Neural cell (in vitro differentiated cells): ENCODE data around the gene LYSET. TPM values are rescaled to one million over a fixed set of nuclear protein-coding genes. Genes with fewer than 3 reads are reported as not detected.
"Not testable (repeated sequence)": the region's sequence is repeated elsewhere in the genome, so short reads cannot be mapped to it uniquely, and the experiment has no call there.

Source experiments
- H2AFZ ChIP-seq: fragments of 200-600, 300-800 bp; sonication (generic), shearing (Covaris generic); 2 replicates; pipeline ENCODE4 v1.6.0; 2014; ENCODE audit warnings: low read depth, mild to moderate bottlenecking, antibody characterized with exemption, low read length, moderate library complexity
- H3F3A ChIP-seq: fragments of 200-600 bp; shearing (Covaris generic); 2 replicates; pipeline ENCODE4 v1.6.1; 2016; ENCODE audit warnings: mild to moderate bottlenecking, moderate library complexity, mixed read lengths, antibody characterized with exemption, low read length; ENCODE audit not compliant: insufficient read depth, poor library complexity, severe bottlenecking
- H3K27ac ChIP-seq: fragments of 200-600, 300-800 bp; sonication (generic), shearing (Covaris generic); 2 replicates; pipeline ENCODE4 v1.5.1; 2014; ENCODE audit warnings: mild to moderate bottlenecking, low read length, moderate library complexity
- H3K27me3 ChIP-seq: fragments of 300-800, 200-600 bp; sonication (generic), shearing (Covaris generic); 2 replicates; pipeline ENCODE4 v1.6.0; 2014; ENCODE audit warnings: mild to moderate bottlenecking, low read depth, low read length, moderate library complexity; ENCODE audit not compliant: insufficient read depth
- H3K36me3 ChIP-seq: fragments of 300-800, 200-600 bp; sonication (generic), shearing (Covaris generic); 2 replicates; pipeline ENCODE4 v1.5.1; 2014; ENCODE audit warnings: mild to moderate bottlenecking, antibody characterized with exemption, low read length, moderate library complexity; ENCODE audit not compliant: insufficient read depth
- H3K4me2 ChIP-seq: fragments of 300-800, 200-600 bp; sonication (generic), shearing (Covaris generic); 2 replicates; pipeline ENCODE4 v1.6.0; 2014; ENCODE audit warnings: mild to moderate bottlenecking, low read length
- H3K4me3 ChIP-seq: fragments of 300-800, 200-600 bp; sonication (generic), shearing (Covaris generic); 2 replicates; pipeline ENCODE4 v1.5.1; 2014; ENCODE audit warnings: mild to moderate bottlenecking, low read length, moderate library complexity
- H3K79me2 ChIP-seq: fragments of 200-600 bp; shearing (Covaris generic); replicated peaks from 2 replicates; pipeline ENCODE4 v1.6.0; 2014; ENCODE audit warnings: mild to moderate bottlenecking, low read length, moderate library complexity; ENCODE audit not compliant: insufficient read depth
- H3K9ac ChIP-seq: fragments of 300-800, 200-600 bp; sonication (generic), shearing (Covaris generic); 2 replicates; pipeline ENCODE4 v1.6.1; 2016; ENCODE audit warnings: mild to moderate bottlenecking, low read length, mixed read lengths
- H3K9me2 ChIP-seq: fragments of 200-600 bp; shearing (Covaris generic); 2 replicates; pipeline ENCODE4 v1.6.1; 2016; ENCODE audit warnings: mild to moderate bottlenecking, low read length, mixed read lengths; ENCODE audit not compliant: insufficient read depth
- H3K9me3 ChIP-seq: fragments of 200-600, 300-800 bp; sonication (generic), shearing (Covaris generic); 2 replicates; pipeline ENCODE4 v1.6.1; 2016; ENCODE audit warnings: mild to moderate bottlenecking, mixed run types, low read length, moderate library complexity, mixed read lengths
- H4K20me1 ChIP-seq: fragments of 200-600 bp; shearing (Covaris generic); 2 replicates; pipeline ENCODE4 v1.6.1; 2016; ENCODE audit warnings: mild to moderate bottlenecking, mixed run types; ENCODE audit not compliant: insufficient read depth
- EP300 ChIP-seq: fragments of 450-650 bp; conservative IDR thresholded peaks from 2 replicates; pipeline ENCODE4 v1.6.1; 2014; ENCODE audit warnings: antibody characterized with exemption, mild to moderate bottlenecking, moderate library complexity; ENCODE audit not compliant: poor library complexity, severe bottlenecking
- EZH2 ChIP-seq: fragments of 200-600, 300-800 bp; shearing (Covaris generic), sonication (generic); IDR thresholded peaks from 2 replicates; pipeline ENCODE4 v1.6.1; 2014; ENCODE audit warnings: antibody characterized with exemption, low read length, borderline replicate concordance, mild to moderate bottlenecking; ENCODE audit not compliant: insufficient read depth, poor library complexity, severe bottlenecking
- MXI1 ChIP-seq: fragments of 450-650 bp; conservative IDR thresholded peaks from 2 replicates; pipeline ENCODE4 v1.6.1; 2014; ENCODE audit warnings: antibody characterized with exemption, mild to moderate bottlenecking; ENCODE audit not compliant: poor library complexity, severe bottlenecking
- POLR2AphosphoS5 ChIP-seq: IDR thresholded peaks from 2 replicates; pipeline ENCODE4 v1.6.1; 2012
- RAD21 ChIP-seq: fragments of 450-650 bp; conservative IDR thresholded peaks from 2 replicates; pipeline ENCODE4 v1.6.1; 2014; ENCODE audit warnings: antibody characterized with exemption, mild to moderate bottlenecking, moderate library complexity
- SMC3 ChIP-seq: fragments of 450-650 bp; conservative IDR thresholded peaks from 2 replicates; pipeline ENCODE4 v1.6.1; 2014; ENCODE audit warnings: antibody characterized with exemption, mild to moderate bottlenecking, moderate library complexity; ENCODE audit not compliant: poor library complexity
- TAF1 ChIP-seq: IDR thresholded peaks from 2 replicates; pipeline ENCODE4 v1.6.1; 2012; ENCODE audit warnings: low read depth
- polyA plus RNA-seq: library from polyadenylated mRNA; depleted of rRNA; stranded (reverse); fragments of >200 nt; gene quantifications from 2 replicates; pipeline ENCODE4 v1.2.3, GENCODE V29; 2014
- TF ChIP-seq, protein P1 (sequence below): fragments of 450-650 bp; IDR thresholded peaks from 2 replicates; pipeline ENCODE4 v1.5.1; 2014; ENCODE audit warnings: antibody characterized with exemption, mild to moderate bottlenecking, moderate library complexity; ENCODE audit not compliant: poor library complexity, severe bottlenecking
- TF ChIP-seq, protein P2 (sequence below): IDR thresholded peaks from 2 replicates; pipeline ENCODE4 v1.6.1; 2012; ENCODE audit warnings: borderline replicate concordance

LYSET gene
- polyA plus RNA-seq, 1 donor from 2014 or later: 24.0 TPM

DNA sequence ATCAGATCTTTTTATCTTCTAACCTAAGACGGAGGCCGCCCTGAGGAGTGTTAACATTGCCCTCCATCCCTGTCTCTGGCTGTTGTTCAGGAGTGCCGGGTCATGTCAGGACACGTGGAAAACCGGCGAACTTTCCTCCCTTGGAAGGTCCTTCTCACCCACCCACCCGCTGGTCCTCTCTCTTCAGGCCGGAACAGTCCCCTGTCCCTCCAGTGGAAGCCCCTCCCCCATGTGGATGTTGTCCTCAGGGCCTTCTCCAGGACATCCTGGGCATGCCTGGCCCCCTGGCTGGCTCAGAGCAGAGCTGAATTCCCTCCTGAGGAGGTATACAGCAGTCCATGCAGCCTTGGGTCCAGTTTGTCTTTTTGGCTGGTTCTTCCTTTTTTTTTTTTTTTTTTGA is 49.1 kb upstream of the LYSET start:
- H3K27ac ChIP-seq: no peak overlapping the region
- H3K27me3 ChIP-seq: no peaks in the 10 kb centered on the region
- H3K4me2 ChIP-seq: no peak overlapping the region
- H3F3A ChIP-seq: no peaks in the 10 kb centered on the region
- H2AFZ ChIP-seq: no peak overlapping the region
- no peaks in the 10 kb centered on the region for H3K79me2 ChIP-seq
- no peak overlapping the region for H3K4me3 ChIP-seq
- H4K20me1 ChIP-seq: no peaks in the 10 kb centered on the region
- no peaks in the 10 kb centered on the region for H3K36me3 ChIP-seq
- H3K9ac ChIP-seq: no peak overlapping the region
- no peaks in the 10 kb centered on the region for H3K9me2 ChIP-seq
- TF ChIP-seq, protein P1, sequence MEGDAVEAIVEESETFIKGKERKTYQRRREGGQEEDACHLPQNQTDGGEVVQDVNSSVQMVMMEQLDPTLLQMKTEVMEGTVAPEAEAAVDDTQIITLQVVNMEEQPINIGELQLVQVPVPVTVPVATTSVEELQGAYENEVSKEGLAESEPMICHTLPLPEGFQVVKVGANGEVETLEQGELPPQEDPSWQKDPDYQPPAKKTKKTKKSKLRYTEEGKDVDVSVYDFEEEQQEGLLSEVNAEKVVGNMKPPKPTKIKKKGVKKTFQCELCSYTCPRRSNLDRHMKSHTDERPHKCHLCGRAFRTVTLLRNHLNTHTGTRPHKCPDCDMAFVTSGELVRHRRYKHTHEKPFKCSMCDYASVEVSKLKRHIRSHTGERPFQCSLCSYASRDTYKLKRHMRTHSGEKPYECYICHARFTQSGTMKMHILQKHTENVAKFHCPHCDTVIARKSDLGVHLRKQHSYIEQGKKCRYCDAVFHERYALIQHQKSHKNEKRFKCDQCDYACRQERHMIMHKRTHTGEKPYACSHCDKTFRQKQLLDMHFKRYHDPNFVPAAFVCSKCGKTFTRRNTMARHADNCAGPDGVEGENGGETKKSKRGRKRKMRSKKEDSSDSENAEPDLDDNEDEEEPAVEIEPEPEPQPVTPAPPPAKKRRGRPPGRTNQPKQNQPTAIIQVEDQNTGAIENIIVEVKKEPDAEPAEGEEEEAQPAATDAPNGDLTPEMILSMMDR: no peak
- TF ChIP-seq TAF1 (no peak), EZH2 (no peak), MXI1 (no peak), EP300 (no peak), RAD21 (no peak), SMC3 (no peak), POLR2AphosphoS5 (no peak)
- H3K9me3 ChIP-seq: no peaks in the 10 kb centered on the region

DNA sequence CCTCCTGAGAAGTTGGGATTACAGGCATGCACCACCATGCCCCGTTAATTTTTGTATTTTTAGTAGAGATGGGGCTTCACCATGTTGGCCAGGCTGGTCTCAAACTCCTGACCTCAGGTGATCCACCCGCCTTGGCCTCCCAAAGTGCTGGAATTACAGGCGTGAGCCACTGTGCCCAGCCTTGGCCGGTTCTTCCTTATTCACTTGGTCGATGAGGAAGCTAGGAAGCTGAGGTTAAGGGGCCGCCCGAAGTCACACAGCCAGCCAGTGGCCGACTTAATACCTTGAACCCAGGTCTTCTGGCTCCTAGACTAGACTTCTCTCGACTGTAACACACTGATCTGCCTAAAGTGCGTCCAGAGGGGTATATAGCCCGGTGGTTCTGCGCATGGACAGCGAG is 48.6 kb upstream of the LYSET start:
- not testable (repeated sequence) for H3K4me3 ChIP-seq, H3F3A ChIP-seq, H3K9me2 ChIP-seq, H3K79me2 ChIP-seq, H4K20me1 ChIP-seq, H3K9ac ChIP-seq, H3K27me3 ChIP-seq, H3K27ac ChIP-seq, H3K36me3 ChIP-seq, H3K9me3 ChIP-seq, H3K4me2 ChIP-seq, H2AFZ ChIP-seq

DNA sequence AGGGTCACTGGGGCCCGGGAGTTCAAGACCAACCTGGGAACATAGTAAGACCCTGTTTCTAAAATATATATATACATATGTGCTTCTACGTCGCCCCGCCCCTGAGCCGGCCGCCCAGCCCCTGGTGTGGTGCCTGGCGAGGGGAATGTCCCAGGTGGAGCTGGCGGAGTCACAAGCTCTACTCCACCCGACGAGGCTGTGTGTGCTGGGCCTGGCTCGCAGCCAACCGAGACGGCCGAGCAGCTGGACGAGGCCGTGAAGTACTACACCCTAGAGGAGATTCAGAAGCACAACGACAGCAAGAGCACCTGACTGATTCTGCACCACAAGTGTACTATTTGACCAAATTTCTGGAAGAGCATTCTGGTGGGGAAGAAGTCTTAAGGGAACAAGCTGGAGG is 47.3 kb upstream of the LYSET start:
- H3K9ac ChIP-seq: no peak overlapping the region
- no peak overlapping the region for H3K4me3 ChIP-seq
- no peaks in the 10 kb centered on the region for H3K79me2 ChIP-seq
- H3K4me2 ChIP-seq: no peak overlapping the region
- no peaks in the 10 kb centered on the region for H3K27me3 ChIP-seq
- H3K9me2 ChIP-seq: no peaks in the 10 kb centered on the region
- TF ChIP-seq EP300 (no peak), SMC3 (no peak)
- H3K36me3 ChIP-seq: no peaks in the 10 kb centered on the region
- H4K20me1 ChIP-seq: no peaks in the 10 kb centered on the region
- H3F3A ChIP-seq: no peaks in the 10 kb centered on the region
- no peaks in the 10 kb centered on the region for H3K9me3 ChIP-seq
- no peak overlapping the region for H3K27ac ChIP-seq
- H2AFZ ChIP-seq: no peak overlapping the region

DNA sequence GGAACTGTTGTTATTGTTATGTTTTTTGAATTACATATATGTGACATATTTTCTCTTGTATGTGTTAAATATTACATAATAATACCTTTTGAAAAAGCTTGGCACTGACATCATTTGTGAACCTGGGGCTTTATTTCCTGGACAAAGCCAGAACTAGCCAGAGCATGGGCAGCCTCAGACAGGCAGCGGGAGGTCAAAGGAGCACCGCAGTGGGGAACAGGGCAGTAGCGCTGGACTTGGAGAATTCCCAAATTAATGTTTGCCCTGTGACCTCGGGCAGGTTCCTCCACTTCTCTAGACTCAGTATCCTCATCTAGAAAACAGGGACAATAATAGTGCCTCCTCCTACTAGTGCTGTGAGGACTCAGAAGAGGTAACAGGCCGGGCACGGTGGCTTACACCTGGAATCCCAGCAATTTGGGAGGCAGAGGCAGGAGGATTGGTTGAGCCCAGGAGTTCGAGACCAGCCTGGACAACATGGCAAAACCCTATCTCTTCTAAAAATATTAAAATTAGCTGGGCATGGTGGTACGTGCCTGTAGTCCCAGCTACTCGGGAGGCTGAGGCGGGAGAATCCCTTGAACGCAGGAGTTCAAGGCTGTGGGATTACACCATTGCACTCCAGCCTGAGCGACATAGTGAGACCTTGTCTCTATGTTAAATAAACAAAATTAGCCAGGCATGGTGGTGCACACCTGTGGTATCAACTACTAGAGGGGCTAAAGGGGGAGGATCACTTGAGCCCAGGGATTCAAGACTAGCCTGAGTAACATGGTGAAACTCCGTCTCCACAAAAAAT is 42.1 kb upstream of the LYSET start:
- H3K9me3 ChIP-seq: no peaks in the 10 kb centered on the region
- H3K9me2 ChIP-seq: no peaks in the 10 kb centered on the region
- H3K36me3 ChIP-seq: no peaks in the 10 kb centered on the region
- H3K9ac ChIP-seq: no peak overlapping the region
- no peaks in the 10 kb centered on the region for H4K20me1 ChIP-seq
- H3K4me3 ChIP-seq: no peak overlapping the region
- TF ChIP-seq EP300 (no peak), SMC3 (no peak), MXI1 (no peak), RAD21 (no peak), EZH2 (no peak), TAF1 (no peak), POLR2AphosphoS5 (no peak)
- TF ChIP-seq, protein P1: no peak
- TF ChIP-seq, protein P2, sequence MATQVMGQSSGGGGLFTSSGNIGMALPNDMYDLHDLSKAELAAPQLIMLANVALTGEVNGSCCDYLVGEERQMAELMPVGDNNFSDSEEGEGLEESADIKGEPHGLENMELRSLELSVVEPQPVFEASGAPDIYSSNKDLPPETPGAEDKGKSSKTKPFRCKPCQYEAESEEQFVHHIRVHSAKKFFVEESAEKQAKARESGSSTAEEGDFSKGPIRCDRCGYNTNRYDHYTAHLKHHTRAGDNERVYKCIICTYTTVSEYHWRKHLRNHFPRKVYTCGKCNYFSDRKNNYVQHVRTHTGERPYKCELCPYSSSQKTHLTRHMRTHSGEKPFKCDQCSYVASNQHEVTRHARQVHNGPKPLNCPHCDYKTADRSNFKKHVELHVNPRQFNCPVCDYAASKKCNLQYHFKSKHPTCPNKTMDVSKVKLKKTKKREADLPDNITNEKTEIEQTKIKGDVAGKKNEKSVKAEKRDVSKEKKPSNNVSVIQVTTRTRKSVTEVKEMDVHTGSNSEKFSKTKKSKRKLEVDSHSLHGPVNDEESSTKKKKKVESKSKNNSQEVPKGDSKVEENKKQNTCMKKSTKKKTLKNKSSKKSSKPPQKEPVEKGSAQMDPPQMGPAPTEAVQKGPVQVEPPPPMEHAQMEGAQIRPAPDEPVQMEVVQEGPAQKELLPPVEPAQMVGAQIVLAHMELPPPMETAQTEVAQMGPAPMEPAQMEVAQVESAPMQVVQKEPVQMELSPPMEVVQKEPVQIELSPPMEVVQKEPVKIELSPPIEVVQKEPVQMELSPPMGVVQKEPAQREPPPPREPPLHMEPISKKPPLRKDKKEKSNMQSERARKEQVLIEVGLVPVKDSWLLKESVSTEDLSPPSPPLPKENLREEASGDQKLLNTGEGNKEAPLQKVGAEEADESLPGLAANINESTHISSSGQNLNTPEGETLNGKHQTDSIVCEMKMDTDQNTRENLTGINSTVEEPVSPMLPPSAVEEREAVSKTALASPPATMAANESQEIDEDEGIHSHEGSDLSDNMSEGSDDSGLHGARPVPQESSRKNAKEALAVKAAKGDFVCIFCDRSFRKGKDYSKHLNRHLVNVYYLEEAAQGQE: no peak
- no peaks in the 10 kb centered on the region for H3K79me2 ChIP-seq
- H3F3A ChIP-seq: no peaks in the 10 kb centered on the region
- H3K27me3 ChIP-seq: no peaks in the 10 kb centered on the region
- no peak overlapping the region for H3K27ac ChIP-seq
- H2AFZ ChIP-seq: no peak overlapping the region
- H3K4me2 ChIP-seq: no peak overlapping the region
